Measurements from ENCODE around the gene ABHD12. TPM values are rescaled to one million over a fixed set of nuclear protein-coding genes. Genes with fewer than 3 reads are reported as not detected.

Gene ABHD12
- total and polyA plus RNA-seq, 2 donors (not counting 1 experiment from before 2014, with no cell fraction given): 79.1 to 84.6 TPM

DNA sequence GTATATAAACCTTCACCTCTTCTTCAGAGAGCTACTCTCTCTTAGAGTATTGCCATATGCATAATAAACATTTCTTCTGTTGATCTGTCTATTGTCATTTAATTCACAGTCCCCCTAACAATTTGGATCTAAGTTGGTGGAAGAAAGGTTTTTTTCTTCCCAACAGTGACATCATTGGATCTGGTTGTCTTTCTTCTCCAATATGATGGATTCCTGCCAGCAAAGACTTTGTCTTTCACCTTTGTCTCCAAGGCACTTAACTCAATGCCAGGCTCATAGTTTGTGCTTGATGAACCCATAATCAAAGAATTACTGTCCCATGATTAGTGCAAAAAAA, 39.6 kb downstream of the ABHD12 start:
- Histone ChIP-seq H3K27me3 (ENCODE audit: control insufficient read depth, insufficient read depth, low read length) (no peaks in the 10 kb centered on the region), H2AFZ (ENCODE audit: low read length) (no peak overlapping the region), H3K4me2 (ENCODE audit: extremely low read depth, insufficient read depth, low read length) (no peak overlapping the region), H3K9ac (ENCODE audit: insufficient read depth, low read length) (no peak overlapping the region), H3K79me2 (ENCODE audit: control insufficient read depth, insufficient read depth, low read length) (peaks cover 39% of the 10 kb centered on the region), H3K36me3 (ENCODE audit: control insufficient read depth, insufficient read depth, low read length) (no peaks in the 10 kb centered on the region), H3K9me3 (ENCODE audit: control insufficient read depth, insufficient read depth, low read depth, low read length) (no peaks in the 10 kb centered on the region), H3K4me1 (ENCODE audit: control insufficient read depth, extremely low read depth, insufficient read depth, low read length) (peaks cover 2% of the 10 kb centered on the region), H3K4me3 (replicated peaks in 1 of 4; ENCODE audit: control extremely low read depth in 1 of 4, insufficient read depth in 1 of 4, low read depth in 3 of 4, low read length in 4 of 4) (no peak overlapping the region), H4K20me1 (ENCODE audit: control insufficient read depth, extremely low read depth, insufficient read depth, low read length) (no peaks in the 10 kb centered on the region), H3K27ac (ENCODE audit: insufficient read depth, low read length) (no peak overlapping the region)
- no peak for DNase-seq (ENCODE audit: low read depth in 2 of 2)
- TF ChIP-seq, protein P1, sequence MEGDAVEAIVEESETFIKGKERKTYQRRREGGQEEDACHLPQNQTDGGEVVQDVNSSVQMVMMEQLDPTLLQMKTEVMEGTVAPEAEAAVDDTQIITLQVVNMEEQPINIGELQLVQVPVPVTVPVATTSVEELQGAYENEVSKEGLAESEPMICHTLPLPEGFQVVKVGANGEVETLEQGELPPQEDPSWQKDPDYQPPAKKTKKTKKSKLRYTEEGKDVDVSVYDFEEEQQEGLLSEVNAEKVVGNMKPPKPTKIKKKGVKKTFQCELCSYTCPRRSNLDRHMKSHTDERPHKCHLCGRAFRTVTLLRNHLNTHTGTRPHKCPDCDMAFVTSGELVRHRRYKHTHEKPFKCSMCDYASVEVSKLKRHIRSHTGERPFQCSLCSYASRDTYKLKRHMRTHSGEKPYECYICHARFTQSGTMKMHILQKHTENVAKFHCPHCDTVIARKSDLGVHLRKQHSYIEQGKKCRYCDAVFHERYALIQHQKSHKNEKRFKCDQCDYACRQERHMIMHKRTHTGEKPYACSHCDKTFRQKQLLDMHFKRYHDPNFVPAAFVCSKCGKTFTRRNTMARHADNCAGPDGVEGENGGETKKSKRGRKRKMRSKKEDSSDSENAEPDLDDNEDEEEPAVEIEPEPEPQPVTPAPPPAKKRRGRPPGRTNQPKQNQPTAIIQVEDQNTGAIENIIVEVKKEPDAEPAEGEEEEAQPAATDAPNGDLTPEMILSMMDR (conservative IDR thresholded peaks at IDR 0.05 in 1 of 2, IDR thresholded peaks at IDR 0.05 in 1 of 2; ENCODE audit: low read depth in 1 of 2, low read length in 2 of 2): no peak
- TF ChIP-seq EZH2 (IDR thresholded peaks at IDR 0.05; ENCODE audit: low read length, missing control alignments): no peak

DNA sequence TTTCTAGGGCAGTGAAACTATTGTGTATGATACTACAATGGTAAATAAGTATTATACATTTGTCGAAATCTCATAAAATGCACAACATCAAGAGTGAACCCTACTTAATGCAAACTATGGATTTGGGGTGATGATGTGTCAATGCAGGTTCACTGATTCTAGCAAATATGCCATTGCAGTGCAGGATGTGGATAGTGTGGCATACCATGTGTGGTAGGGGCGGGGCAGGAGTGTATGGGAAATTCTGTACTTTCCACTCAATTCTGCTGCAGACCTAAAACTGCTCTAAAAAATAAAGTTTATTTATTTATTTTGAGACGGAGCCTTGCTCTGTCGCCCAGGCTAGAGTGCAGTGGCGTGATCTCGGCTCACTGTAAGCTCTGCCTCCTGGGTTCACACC, 44.3 kb downstream of the ABHD12 start:
- DNase-seq (ENCODE audit: low read depth in 2 of 2): no peak
- H3K27me3 ChIP-seq (ENCODE audit: control insufficient read depth, insufficient read depth, low read length): no peaks in the 10 kb centered on the region
- TF ChIP-seq, protein P1 (conservative IDR thresholded peaks at IDR 0.05 in 1 of 2, IDR thresholded peaks at IDR 0.05 in 1 of 2; ENCODE audit: low read depth in 1 of 2, low read length in 2 of 2): no peak
- TF ChIP-seq EZH2 (IDR thresholded peaks at IDR 0.05; ENCODE audit: low read length, missing control alignments): no peak
- no peaks in the 10 kb centered on the region for H3K36me3 ChIP-seq (ENCODE audit: control insufficient read depth, insufficient read depth, low read length)
- H3K4me1 ChIP-seq (ENCODE audit: control insufficient read depth, extremely low read depth, insufficient read depth, low read length): no peaks in the 10 kb centered on the region
- no peak overlapping the region for H3K4me2 ChIP-seq (ENCODE audit: extremely low read depth, insufficient read depth, low read length)
- H2AFZ ChIP-seq (ENCODE audit: low read length): no peak overlapping the region
- H3K79me2 ChIP-seq (ENCODE audit: control insufficient read depth, insufficient read depth, low read length): peaks cover 51% of the 10 kb centered on the region
- no peaks in the 10 kb centered on the region for H3K9me3 ChIP-seq (ENCODE audit: control insufficient read depth, insufficient read depth, low read depth, low read length)
- no peak overlapping the region for H3K9ac ChIP-seq (ENCODE audit: insufficient read depth, low read length)
- no peak overlapping the region for H3K4me3 ChIP-seq (replicated peaks in 1 of 4; ENCODE audit: control extremely low read depth in 1 of 4, insufficient read depth in 1 of 4, low read depth in 3 of 4, low read length in 4 of 4)
- no peak overlapping the region for H3K27ac ChIP-seq (ENCODE audit: insufficient read depth, low read length)
- no peaks in the 10 kb centered on the region for H4K20me1 ChIP-seq (ENCODE audit: control insufficient read depth, extremely low read depth, insufficient read depth, low read length)

DNA sequence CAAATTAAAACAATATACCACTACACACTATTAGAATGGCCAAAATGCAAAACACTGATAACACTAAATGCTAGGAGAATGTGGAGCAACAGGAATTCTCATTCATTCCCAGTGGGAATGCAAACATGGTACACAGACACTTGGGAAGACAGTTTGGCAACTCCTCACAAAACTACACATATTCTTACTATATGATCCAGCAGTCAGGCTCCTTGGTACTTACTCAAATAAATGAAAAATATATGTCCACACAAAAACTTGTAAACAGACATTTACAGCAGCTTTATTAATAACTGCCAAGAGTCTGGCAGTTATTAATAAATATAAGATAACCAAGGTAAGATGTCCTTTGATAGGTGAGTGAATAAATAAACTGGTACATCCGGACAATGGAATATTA, 44.9 kb downstream of the ABHD12 start:
- Histone ChIP-seq H2AFZ (ENCODE audit: low read length) (no peak overlapping the region), H3K27ac (ENCODE audit: insufficient read depth, low read length) (no peak overlapping the region), H4K20me1 (ENCODE audit: control insufficient read depth, extremely low read depth, insufficient read depth, low read length) (no peaks in the 10 kb centered on the region), H3K36me3 (ENCODE audit: control insufficient read depth, insufficient read depth, low read length) (no peaks in the 10 kb centered on the region), H3K4me3 (replicated peaks in 1 of 4; ENCODE audit: control extremely low read depth in 1 of 4, insufficient read depth in 1 of 4, low read depth in 3 of 4, low read length in 4 of 4) (no peak overlapping the region), H3K4me1 (ENCODE audit: control insufficient read depth, extremely low read depth, insufficient read depth, low read length) (no peaks in the 10 kb centered on the region), H3K27me3 (ENCODE audit: control insufficient read depth, insufficient read depth, low read length) (no peaks in the 10 kb centered on the region), H3K9ac (ENCODE audit: insufficient read depth, low read length) (no peak overlapping the region), H3K9me3 (ENCODE audit: control insufficient read depth, insufficient read depth, low read depth, low read length) (no peaks in the 10 kb centered on the region), H3K4me2 (ENCODE audit: extremely low read depth, insufficient read depth, low read length) (no peak overlapping the region), H3K79me2 (ENCODE audit: control insufficient read depth, insufficient read depth, low read length) (peaks cover 51% of the 10 kb centered on the region)
- no peak for DNase-seq (ENCODE audit: low read depth in 2 of 2)
- TF ChIP-seq, protein P1 (conservative IDR thresholded peaks at IDR 0.05 in 1 of 2, IDR thresholded peaks at IDR 0.05 in 1 of 2; ENCODE audit: low read depth in 1 of 2, low read length in 2 of 2): no peak
- TF ChIP-seq EZH2 (IDR thresholded peaks at IDR 0.05; ENCODE audit: low read length, missing control alignments): no peak
